Prostate gland (tissue), 2 donors: ENCODE results near the gene LRRIQ4.

Source experiments
- POLR2A ChIP-seq: fragments of 450-650 bp; IDR thresholded peaks from one replicate; pipeline ENCODE4 v1.6.1; 2016; ENCODE audit warnings: antibody characterized with exemption, mild to moderate bottlenecking
- TF ChIP-seq, protein P1 (sequence below), 4 experiments: fragments of 200-600 bp in 2 of 4; fragments of 450-650 bp in 2 of 4; sonication (generic) in 2 of 4; IDR thresholded peaks; 1 replicate in 3 of 4; 2 replicates in 1 of 4; pipeline ENCODE4 v1.5.1; 2016 to 2019; ENCODE audit warnings: antibody characterized with exemption in 4 of 4, mild to moderate bottlenecking in 2 of 4, moderate library complexity in 2 of 4

- TF ChIP-seq, protein P1, sequence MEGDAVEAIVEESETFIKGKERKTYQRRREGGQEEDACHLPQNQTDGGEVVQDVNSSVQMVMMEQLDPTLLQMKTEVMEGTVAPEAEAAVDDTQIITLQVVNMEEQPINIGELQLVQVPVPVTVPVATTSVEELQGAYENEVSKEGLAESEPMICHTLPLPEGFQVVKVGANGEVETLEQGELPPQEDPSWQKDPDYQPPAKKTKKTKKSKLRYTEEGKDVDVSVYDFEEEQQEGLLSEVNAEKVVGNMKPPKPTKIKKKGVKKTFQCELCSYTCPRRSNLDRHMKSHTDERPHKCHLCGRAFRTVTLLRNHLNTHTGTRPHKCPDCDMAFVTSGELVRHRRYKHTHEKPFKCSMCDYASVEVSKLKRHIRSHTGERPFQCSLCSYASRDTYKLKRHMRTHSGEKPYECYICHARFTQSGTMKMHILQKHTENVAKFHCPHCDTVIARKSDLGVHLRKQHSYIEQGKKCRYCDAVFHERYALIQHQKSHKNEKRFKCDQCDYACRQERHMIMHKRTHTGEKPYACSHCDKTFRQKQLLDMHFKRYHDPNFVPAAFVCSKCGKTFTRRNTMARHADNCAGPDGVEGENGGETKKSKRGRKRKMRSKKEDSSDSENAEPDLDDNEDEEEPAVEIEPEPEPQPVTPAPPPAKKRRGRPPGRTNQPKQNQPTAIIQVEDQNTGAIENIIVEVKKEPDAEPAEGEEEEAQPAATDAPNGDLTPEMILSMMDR (IDR thresholded peaks at IDR 0.05), result no peak
- TF ChIP-seq POLR2A, result no peak
Measured at GRCh38 chr3:169827712-169828111, 15.0 kb downstream of the LRRIQ4 start.
